BE2C (cell line): ENCODE measurements around the gene DPM3.
A peak's percentile ranks its signal among the peaks of the same experiment; 100 is the strongest.

Source experiments
- DNase-seq: peaks from one replicate; pipeline ENCODE4 v3.0.0-alpha.2; 2020
- H3K27me3 ChIP-seq: fragments of 250-450 bp; sonication (Bioruptor Pico); 2 replicates; pipeline ENCODE4 v1.5.1; 2020; ENCODE audit warnings: mild to moderate bottlenecking
- H3K36me3 ChIP-seq: fragments of 250-450 bp; sonication (Bioruptor Pico); 2 replicates; pipeline ENCODE4 v1.5.1; 2020; ENCODE audit warnings: mild to moderate bottlenecking
- H3K4me1 ChIP-seq: fragments of 250-450 bp; sonication (Bioruptor Pico); 2 replicates; pipeline ENCODE4 v1.5.1; 2020
- H3K4me3 ChIP-seq: 2 replicates; pipeline ENCODE4 v1.5.1; 2011; ENCODE audit warnings: low read depth, low read length
- H3K9me3 ChIP-seq: fragments of 250-450 bp; sonication (Bioruptor Pico); 2 replicates; pipeline ENCODE4 v1.5.1; 2020
- TF ChIP-seq, protein P1 (sequence below): IDR thresholded peaks from 2 replicates; pipeline ENCODE4 v1.5.1; 2012; ENCODE audit warnings: mild to moderate bottlenecking, low read depth, low read length

The DPM3 gene

DNA sequence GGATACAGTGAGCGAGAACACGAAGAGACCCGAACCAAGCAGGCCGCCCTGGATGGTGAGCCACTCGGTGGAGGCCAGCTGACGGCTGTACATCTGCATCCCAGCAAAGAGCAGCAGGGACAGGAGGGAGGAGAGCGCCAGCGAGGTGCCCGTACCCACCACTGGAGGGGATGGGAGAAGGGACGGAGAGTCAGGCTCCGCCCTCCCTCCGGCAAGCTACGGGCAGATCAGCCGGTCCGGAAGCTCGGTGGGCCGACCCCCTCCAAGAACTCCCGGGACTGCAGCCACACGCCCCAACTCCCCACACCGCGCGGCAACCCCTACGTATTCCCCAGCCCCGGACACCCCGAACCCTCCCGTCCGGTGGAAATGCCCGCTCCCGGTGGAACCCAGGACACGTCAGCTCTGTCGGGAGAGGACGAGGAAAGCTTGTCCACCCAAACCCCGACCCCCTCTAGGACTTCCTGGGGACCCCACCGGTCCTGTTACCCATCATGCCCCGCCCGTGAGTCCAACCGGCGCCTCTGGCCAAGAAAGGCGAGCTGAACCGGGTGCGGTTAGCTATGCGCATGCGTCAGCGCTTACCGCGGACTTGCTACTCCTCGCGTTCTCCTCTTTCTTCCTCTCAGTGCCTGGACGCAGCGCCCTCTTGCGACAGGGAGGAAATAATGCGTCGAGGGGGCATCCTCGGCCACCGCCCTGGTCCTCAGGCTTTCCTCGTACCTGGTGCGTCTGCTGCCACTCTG lies 32.6 kb upstream of the DPM3 start, which contains the start of gene KRTCAP2:
Gene KRTCAP2, minus strand, starts transcription at position 573 of the 746 bp plus-strand sequence. Its CDS starts 80 bp downstream, at position 493.
- peaks cover 14% of the 10 kb centered on the region for H3K4me1 ChIP-seq

DNA sequence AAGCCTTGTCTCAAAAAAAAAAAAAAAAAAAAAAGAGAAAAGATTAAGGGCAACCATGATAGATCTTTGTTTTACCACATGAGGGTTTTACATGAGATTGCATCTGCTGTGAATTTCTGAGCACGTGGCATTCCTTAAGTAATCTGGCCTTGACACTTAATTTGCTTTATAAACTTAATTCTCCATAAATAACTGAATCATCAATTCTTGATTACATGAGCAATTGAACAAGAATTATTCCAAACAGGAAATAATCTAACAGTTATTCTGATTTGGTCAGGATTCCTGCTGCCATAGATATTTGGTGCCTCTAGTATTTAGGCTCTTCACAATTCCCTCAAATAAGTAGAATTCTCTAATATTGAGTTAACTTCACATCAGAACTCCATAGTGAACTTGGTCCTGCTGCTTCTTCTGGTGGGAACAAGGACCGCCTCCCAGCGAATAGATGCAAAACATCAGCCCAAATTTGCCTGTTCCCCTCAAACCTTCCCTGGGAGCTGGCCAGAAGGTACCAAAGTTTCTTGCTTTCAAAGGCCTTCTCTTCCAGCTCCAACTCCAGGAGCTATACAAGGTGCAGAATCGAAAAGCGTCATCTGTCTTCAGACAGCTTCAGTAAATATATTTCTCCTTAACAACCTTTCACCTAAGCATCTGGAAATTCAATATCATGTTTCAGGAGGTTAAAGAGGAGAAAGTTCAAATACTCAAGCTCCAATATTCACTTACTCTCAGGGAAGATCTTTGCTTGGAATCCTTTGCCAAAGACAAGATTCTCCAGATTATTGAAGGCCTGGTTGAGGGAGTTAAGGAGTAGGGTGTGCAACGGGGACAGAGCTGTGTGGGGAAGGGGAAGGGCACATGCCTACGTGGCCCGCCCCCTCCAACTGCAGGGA lies 31.8 kb upstream of the DPM3 start:
- DNase-seq, result no peak

More for the DNA sequence above, 32.6 kb upstream of the DPM3 start, which contains the start of gene KRTCAP2:
- peaks cover 14% of the 10 kb centered on the region for H3K36me3 ChIP-seq
- TF ChIP-seq, protein P1, sequence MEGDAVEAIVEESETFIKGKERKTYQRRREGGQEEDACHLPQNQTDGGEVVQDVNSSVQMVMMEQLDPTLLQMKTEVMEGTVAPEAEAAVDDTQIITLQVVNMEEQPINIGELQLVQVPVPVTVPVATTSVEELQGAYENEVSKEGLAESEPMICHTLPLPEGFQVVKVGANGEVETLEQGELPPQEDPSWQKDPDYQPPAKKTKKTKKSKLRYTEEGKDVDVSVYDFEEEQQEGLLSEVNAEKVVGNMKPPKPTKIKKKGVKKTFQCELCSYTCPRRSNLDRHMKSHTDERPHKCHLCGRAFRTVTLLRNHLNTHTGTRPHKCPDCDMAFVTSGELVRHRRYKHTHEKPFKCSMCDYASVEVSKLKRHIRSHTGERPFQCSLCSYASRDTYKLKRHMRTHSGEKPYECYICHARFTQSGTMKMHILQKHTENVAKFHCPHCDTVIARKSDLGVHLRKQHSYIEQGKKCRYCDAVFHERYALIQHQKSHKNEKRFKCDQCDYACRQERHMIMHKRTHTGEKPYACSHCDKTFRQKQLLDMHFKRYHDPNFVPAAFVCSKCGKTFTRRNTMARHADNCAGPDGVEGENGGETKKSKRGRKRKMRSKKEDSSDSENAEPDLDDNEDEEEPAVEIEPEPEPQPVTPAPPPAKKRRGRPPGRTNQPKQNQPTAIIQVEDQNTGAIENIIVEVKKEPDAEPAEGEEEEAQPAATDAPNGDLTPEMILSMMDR, result peak; percentile 94
- peak; percentile 95 for DNase-seq
- no peaks in the 10 kb centered on the region for H3K9me3 ChIP-seq
- no peaks in the 10 kb centered on the region for H3K27me3 ChIP-seq
- peak within 1 kb of the TSS; percentile 90 for H3K4me3 ChIP-seq

DNA sequence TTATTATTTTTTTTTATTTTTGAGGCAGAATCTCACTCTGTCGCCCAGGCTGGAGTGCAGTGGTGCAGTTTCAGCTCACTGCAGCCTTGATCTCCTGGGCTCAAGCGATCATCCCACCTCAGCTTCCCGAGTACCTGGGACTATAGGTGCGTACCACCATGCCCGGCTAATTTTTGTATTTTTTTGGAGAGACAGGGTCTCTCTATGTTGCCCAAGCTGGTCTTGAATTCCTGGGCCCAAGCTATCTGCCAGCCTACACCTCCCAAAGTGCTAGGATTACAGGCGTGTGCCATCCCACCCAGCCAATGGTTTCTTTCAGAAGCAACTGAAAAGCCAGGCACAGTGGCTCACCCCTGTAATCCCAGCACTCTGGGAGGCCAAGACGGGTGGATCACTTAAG lies 30.5 kb upstream of the DPM3 start:
- Histone ChIP-seq H3K4me1 (peaks cover 13% of the 10 kb centered on the region), H3K27me3 (no peaks in the 10 kb centered on the region), H3K9me3 (no peaks in the 10 kb centered on the region), H3K4me3 (no peak overlapping the region), H3K36me3 (no peaks in the 10 kb centered on the region)
- TF ChIP-seq, protein P1, result no peak
- no peak for DNase-seq

More for the DNA sequence above, 31.8 kb upstream of the DPM3 start:
- Histone ChIP-seq H3K4me3 (peak overlapping the region; percentile 90), H3K36me3 (peaks cover 5% of the 10 kb centered on the region), H3K4me1 (peaks cover 14% of the 10 kb centered on the region), H3K9me3 (no peaks in the 10 kb centered on the region), H3K27me3 (no peaks in the 10 kb centered on the region)
- TF ChIP-seq, protein P1, result no peak

DNA sequence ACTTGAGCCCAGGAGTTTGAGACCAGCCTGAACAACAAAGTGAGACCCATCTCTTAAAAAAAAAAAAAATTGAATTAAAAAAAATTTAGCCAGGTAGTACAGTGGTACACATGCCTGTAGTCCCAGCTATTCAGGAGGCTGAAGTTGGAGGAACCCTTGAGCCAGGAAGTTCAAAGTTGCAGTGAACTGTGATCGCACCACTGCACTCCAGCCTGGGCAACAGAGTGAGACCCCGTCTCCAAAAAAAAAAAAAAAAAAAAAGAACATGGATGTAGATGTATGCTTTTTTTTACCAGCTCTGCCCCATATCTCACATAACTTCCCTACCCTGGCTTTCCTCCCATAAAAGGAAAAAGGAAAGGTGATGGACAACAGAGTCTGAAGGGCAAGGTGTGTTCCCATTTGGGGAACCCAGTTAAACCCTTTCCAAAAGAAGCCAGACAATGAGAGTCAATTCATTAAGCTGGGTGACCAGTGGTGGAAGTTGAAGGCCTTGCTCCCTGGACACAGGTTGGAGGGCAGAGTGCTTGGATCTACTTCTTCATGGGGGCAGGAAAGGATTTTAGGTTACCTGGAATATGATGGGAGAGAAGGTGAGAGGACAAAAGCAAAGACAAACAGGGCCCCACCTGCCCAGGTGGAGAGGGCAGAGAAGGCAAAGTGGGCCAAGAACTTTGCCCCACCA lies 29.9 kb upstream of the DPM3 start:
- DNase-seq, result no peak
- TF ChIP-seq, protein P1, result no peak
- H3K4me3 ChIP-seq, result no peak overlapping the region
- H3K9me3 ChIP-seq, result no peaks in the 10 kb centered on the region
- H3K27me3 ChIP-seq, result no peaks in the 10 kb centered on the region
- H3K36me3 ChIP-seq, result no peaks in the 10 kb centered on the region
- peaks cover 8% of the 10 kb centered on the region for H3K4me1 ChIP-seq

DNA sequence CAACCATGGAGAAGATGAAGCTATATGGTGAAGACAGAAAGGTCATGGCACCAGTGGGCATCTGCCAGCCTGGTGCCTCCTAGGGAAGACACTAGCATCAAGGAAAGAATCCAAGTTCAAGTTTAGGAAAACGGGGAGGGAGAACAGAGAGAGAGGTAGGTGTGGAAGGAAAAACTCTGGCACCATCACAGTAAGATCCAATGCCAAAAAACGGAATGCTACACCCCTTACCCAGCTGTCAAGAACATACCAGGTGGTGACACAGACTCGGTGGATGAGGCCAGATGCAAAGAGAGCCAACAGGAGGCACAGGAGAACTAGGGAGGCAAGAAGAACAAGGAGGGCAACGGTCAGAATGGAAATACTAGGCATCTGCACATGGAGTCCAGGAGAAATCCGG lies 29.2 kb upstream of the DPM3 start:
- Histone ChIP-seq H3K9me3 (no peaks in the 10 kb centered on the region), H3K27me3 (no peaks in the 10 kb centered on the region), H3K4me3 (no peak overlapping the region), H3K36me3 (no peaks in the 10 kb centered on the region), H3K4me1 (peaks cover 2% of the 10 kb centered on the region)
- no peak for DNase-seq
- TF ChIP-seq, protein P1, result no peak
